Activated naive CD4-positive, alpha-beta T cell treated with anti-CD3 and anti-CD28 coated beads, Interleukin-2, amount 10 ng/mL, durations not matched to agents 7 days and 5 days (primary cell): Measurements from ENCODE around the gene NDUFA8.
"Not testable (repeated sequence)": the region's sequence is repeated elsewhere in the genome, so short reads cannot be mapped to it uniquely, and the experiment has no call there.

Experiments
- CTCF ChIA-PET: fragments of 350-600 bp; sonication (Branson Sonifier 250); formaldehyde crosslinking; loops from one replicate; lab custom pipeline; 2021; ENCODE audit warnings: antibody characterized with exemption; lab: Charles Lee
- DNase-seq: peaks from one replicate; pipeline ENCODE4 v3.0.0-alpha.2; 2020
- H3K27ac Mint-ChIP-seq: one replicate; pipeline ENCODE4 v1.8.0; 2021; ENCODE audit warnings: mild to moderate bottlenecking, moderate library complexity, mixed read lengths
- H3K27me3 Mint-ChIP-seq: one replicate; pipeline ENCODE4 v1.8.0; 2021; ENCODE audit warnings: mild to moderate bottlenecking, mixed read lengths
- H3K36me3 Mint-ChIP-seq: one replicate; pipeline ENCODE4 v1.8.0; 2021; ENCODE audit warnings: mixed read lengths
- H3K4me1 Mint-ChIP-seq: one replicate; pipeline ENCODE4 v1.8.0; 2021; ENCODE audit warnings: mixed read lengths
- H3K4me3 Mint-ChIP-seq: one replicate; pipeline ENCODE4 v1.8.0; 2021; ENCODE audit warnings: mild to moderate bottlenecking, moderate library complexity, mixed read lengths
- H3K9me3 Mint-ChIP-seq: one replicate; pipeline ENCODE4 v1.8.0; 2021; ENCODE audit warnings: mixed read lengths

NDUFA8 gene

GRCh38 chr9:122118343-122119165 is 41.0 kb downstream of the NDUFA8 start:
- H3K36me3 Mint-ChIP-seq = no peaks in the 10 kb centered on the region
- no peaks in the 10 kb centered on the region for H3K4me1 Mint-ChIP-seq
- H3K27me3 Mint-ChIP-seq = peaks cover 19% of the 10 kb centered on the region
- no peak overlapping the region for H3K27ac Mint-ChIP-seq
- no peak overlapping the region for H3K4me3 Mint-ChIP-seq
- CTCF ChIA-PET = interaction anchor here (0.7 to 17.1 kb wide), 2 partner anchors 22 to 675 kb away, joined by 4 to 248 read pairs; no protein-coding TSS in a partner anchor
- H3K9me3 Mint-ChIP-seq = no peaks in the 10 kb centered on the region
- DNase-seq = no peak

DNA sequence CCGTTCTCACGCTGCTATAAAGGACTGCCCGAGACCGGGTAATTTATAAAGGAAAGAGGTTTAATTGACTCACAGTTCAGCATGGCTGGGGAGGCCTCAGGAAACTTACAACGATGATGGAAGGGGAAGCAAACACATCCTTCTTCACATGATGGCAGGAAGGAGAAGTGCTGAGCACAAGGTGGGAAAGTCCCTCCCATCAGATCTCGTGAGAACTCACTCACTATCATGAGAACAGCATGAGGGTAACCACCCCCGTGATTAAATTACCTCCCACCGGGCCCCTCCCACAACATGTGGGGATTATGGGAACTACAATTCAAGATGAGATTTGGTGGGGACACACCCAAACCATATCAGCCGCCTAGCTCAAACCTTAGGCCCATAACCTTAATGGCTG is 42.3 kb downstream of the NDUFA8 start:
- H3K9me3 Mint-ChIP-seq, H3K27ac Mint-ChIP-seq, H3K4me1 Mint-ChIP-seq, DNase-seq, H3K36me3 Mint-ChIP-seq, H3K4me3 Mint-ChIP-seq: not testable (repeated sequence)
- H3K27me3 Mint-ChIP-seq = peaks cover 11% of the 10 kb centered on the region
- CTCF ChIA-PET = interaction anchor here (1.2 to 17.1 kb wide), 2 partner anchors 20 to 233 kb away, joined by 5 to 248 read pairs; no protein-coding TSS in a partner anchor

- H3K9me3 Mint-ChIP-seq = no peaks in the 10 kb centered on the region
- CTCF ChIA-PET = interaction anchor here (1.2 to 17.1 kb wide), 4 partner anchors 8 to 234 kb away, joined by 3 to 248 read pairs (median 6); no protein-coding TSS in a partner anchor
- H3K4me3 Mint-ChIP-seq = no peak overlapping the region
- peaks cover 11% of the 10 kb centered on the region for H3K27me3 Mint-ChIP-seq
- no peaks in the 10 kb centered on the region for H3K36me3 Mint-ChIP-seq
- no peaks in the 10 kb centered on the region for H3K4me1 Mint-ChIP-seq
- no peak for DNase-seq
- no peak overlapping the region for H3K27ac Mint-ChIP-seq
Measured at GRCh38 chr9:122116448-122117173, 43.0 kb downstream of the NDUFA8 start.

- CTCF ChIA-PET = interaction anchor here (1.2 to 17.1 kb wide), 3 partner anchors 9 to 234 kb away, joined by 3 to 248 read pairs (median 7); no protein-coding TSS in a partner anchor
- H3K27ac Mint-ChIP-seq = no peak overlapping the region
- H3K27me3 Mint-ChIP-seq = peaks cover 11% of the 10 kb centered on the region
- no peak for DNase-seq
- no peaks in the 10 kb centered on the region for H3K36me3 Mint-ChIP-seq
- H3K4me1 Mint-ChIP-seq = no peaks in the 10 kb centered on the region
- H3K9me3 Mint-ChIP-seq = no peaks in the 10 kb centered on the region
- H3K4me3 Mint-ChIP-seq = no peak overlapping the region
Measured at GRCh38 chr9:122116040-122116439, 43.5 kb downstream of the NDUFA8 start.

DNA sequence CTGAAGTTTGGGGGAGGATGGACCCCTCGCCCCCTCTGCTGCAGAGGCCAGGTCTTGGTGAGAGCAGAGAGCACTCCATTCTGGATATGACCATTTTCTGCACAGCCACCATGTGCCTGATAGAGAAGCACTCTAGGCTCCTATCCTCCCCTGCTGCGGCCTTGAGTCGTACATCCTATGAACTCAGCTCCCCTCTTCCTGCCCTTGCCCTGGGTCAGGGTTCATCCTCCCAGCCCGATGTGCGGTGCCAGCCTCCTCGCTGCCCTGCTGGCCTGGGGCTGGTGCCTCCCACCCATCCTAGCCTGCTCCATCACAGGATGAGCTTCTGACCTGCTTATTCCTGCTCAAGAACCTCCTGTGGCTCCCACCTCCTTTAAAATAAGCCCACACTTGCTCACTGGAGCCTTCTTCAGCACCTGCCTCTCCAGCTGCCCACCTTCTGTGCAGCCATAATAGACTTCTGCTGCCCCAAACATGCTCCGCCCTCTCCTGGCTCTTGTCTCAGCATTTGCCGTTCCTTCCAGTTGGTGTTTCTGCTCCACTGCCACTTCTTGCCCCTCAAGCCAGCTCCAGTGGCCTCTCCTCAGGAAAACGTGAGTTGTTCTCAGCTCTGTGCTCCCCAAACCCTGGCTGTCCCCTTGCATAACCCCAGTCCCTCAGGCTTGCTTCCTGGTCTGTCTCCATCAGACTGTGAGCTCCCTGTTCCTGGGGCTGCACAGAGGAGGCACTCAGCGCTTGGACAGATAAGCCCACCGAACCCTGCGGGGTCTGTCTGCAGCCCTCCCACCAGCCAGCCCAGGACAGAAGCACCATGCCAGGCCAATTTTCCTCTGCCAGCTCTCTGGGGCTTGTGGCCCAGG is 44.2 kb downstream of the NDUFA8 start:
- CTCF ChIA-PET = interaction anchor here (1.2 to 17.1 kb wide), 3 partner anchors 10 to 235 kb away, joined by 3 to 248 read pairs (median 7); no protein-coding TSS in a partner anchor
- Mint-ChIP-seq H3K4me1 (no peaks in the 10 kb centered on the region), H3K9me3 (no peaks in the 10 kb centered on the region)

DNA sequence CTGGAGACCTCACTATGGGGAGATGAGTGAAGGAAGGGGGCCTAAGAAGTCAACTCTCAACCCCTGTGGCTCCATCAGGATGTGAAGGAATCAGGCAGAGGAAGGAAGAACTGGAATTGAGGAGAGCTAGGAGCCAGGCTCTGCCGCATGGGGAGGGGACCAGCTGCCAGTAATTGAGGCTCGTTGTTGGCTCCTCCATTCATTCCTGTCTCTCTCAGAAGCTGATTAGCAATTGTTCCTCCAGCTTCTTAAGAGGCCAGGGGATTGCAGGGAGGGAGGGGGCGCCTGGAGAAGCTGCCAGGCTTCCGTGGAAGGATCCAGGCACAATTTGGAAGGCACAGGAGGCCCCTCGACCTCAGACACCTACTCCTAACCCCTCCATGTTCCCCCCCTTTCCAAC is 46.0 kb downstream of the NDUFA8 start:
- Mint-ChIP-seq H3K36me3 (no peaks in the 10 kb centered on the region), H3K4me3 (no peak overlapping the region), H3K27me3 (peaks cover 15% of the 10 kb centered on the region), H3K27ac (no peak overlapping the region), H3K4me1 (no peaks in the 10 kb centered on the region), H3K9me3 (no peaks in the 10 kb centered on the region)
- no peak for DNase-seq
- CTCF ChIA-PET = interaction anchor here (17.1 kb wide), 1 partner anchor 17 kb away, joined by 248 read pairs; no protein-coding TSS in a partner anchor

More for the DNA sequence above, 44.2 kb downstream of the NDUFA8 start:
- Mint-ChIP-seq H3K27me3 (peaks cover 14% of the 10 kb centered on the region), H3K36me3 (no peaks in the 10 kb centered on the region), H3K4me3 (no peak overlapping the region), H3K27ac (no peak overlapping the region)
- DNase-seq = no peak

GRCh38 chr9:122112238-122112637 is 47.3 kb downstream of the NDUFA8 start:
- CTCF ChIA-PET = interaction anchor here (0.9 kb wide), 1 partner anchor 9 kb away, joined by 3 read pairs; no protein-coding TSS in a partner anchor
- no peak for DNase-seq

GRCh38 chr9:122111413-122112085 is 48.0 kb downstream of the NDUFA8 start:
- Mint-ChIP-seq H3K27me3 (peaks cover 15% of the 10 kb centered on the region), H3K4me1 (no peaks in the 10 kb centered on the region), H3K27ac (no peak overlapping the region), H3K4me3 (no peak overlapping the region), H3K9me3 (no peaks in the 10 kb centered on the region), H3K36me3 (no peaks in the 10 kb centered on the region)
- CTCF ChIA-PET = interaction anchor here (1.5 kb wide), 1 partner anchor 12 kb away, joined by 4 read pairs; no protein-coding TSS in a partner anchor
- no peak for DNase-seq

More at GRCh38 chr9:122112238-122112637, 47.3 kb downstream of the NDUFA8 start:
- no peaks in the 10 kb centered on the region for H3K9me3 Mint-ChIP-seq
- no peaks in the 10 kb centered on the region for H3K4me1 Mint-ChIP-seq
- peaks cover 15% of the 10 kb centered on the region for H3K27me3 Mint-ChIP-seq
- no peak overlapping the region for H3K4me3 Mint-ChIP-seq
- no peak overlapping the region for H3K27ac Mint-ChIP-seq
- H3K36me3 Mint-ChIP-seq = no peaks in the 10 kb centered on the region

GRCh38 chr9:122110100-122110833 is 49.3 kb downstream of the NDUFA8 start:
- H3K27ac Mint-ChIP-seq = no peak overlapping the region
- no peak for DNase-seq
- CTCF ChIA-PET = interaction anchor here (1.3 to 1.5 kb wide), 3 partner anchors 11 to 240 kb away, joined by 3 to 9 read pairs (median 4); no protein-coding TSS in a partner anchor
- H3K4me3 Mint-ChIP-seq = no peak overlapping the region
- H3K36me3 Mint-ChIP-seq = no peaks in the 10 kb centered on the region
- no peaks in the 10 kb centered on the region for H3K4me1 Mint-ChIP-seq
- peaks cover 9% of the 10 kb centered on the region for H3K27me3 Mint-ChIP-seq
- H3K9me3 Mint-ChIP-seq = no peaks in the 10 kb centered on the region

DNA sequence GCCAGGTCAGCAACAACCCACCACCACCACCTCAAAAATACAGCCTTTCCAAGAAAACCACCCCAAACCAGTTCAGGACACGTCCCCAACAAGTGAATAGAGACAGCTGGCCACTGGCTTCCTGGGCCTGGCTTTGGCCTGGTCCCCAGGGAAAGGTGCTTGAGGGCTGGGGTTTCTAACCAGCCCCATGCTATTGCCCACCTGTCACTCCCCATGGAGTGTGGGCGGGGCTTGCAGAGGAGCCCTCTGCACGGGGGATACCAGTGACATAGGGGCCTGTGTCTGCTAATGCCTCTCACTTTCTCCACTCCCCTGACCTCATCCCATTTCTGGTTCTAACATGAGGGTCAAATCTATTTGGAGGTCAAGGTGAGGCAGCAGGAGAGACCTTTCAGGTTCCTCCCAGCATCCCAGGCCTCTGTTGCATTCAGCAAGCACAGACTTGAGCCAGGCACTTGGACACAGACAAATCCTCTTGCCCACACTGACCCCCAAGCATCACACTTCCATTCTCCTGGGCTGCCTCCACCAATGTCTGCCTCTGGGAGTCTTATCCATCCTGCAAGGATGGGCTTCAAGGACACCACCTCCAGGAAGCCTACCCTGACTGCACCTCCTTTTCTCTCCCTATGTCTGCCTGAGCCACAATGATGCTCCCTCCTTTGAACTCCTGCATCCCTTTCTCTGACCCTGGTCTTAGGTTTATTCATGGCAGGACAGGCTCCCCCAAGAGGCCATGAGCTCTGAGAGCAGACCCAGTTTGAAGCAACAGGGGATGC is 50.4 kb downstream of the NDUFA8 start:
- H3K27ac Mint-ChIP-seq = no peak overlapping the region
- peaks cover 2% of the 10 kb centered on the region for H3K9me3 Mint-ChIP-seq
- H3K27me3 Mint-ChIP-seq = peaks cover 8% of the 10 kb centered on the region
- no peaks in the 10 kb centered on the region for H3K4me1 Mint-ChIP-seq
- no peaks in the 10 kb centered on the region for H3K36me3 Mint-ChIP-seq
- DNase-seq = no peak
- no peak overlapping the region for H3K4me3 Mint-ChIP-seq
- CTCF ChIA-PET = interaction anchor here (0.6 to 2.2 kb wide), 3 partner anchors 10 to 359 kb away, joined by 3 to 15 read pairs (median 9); no protein-coding TSS in a partner anchor

- DNase-seq = no peak
- Mint-ChIP-seq H3K36me3 (no peaks in the 10 kb centered on the region), H3K4me3 (no peak overlapping the region), H3K9me3 (peaks cover 10% of the 10 kb centered on the region), H3K27me3 (peaks cover 4% of the 10 kb centered on the region), H3K27ac (no peak overlapping the region), H3K4me1 (no peaks in the 10 kb centered on the region)
- CTCF ChIA-PET = interaction anchor here (0.7 to 2.2 kb wide), 3 partner anchors 11 to 15 kb away, joined by 3 to 15 read pairs (median 6); no protein-coding TSS in a partner anchor
Measured at GRCh38 chr9:122107291-122107805, 52.2 kb downstream of the NDUFA8 start.
